Measurements from ENCODE around the gene ARHGEF7. TPM values are rescaled to one million over a fixed set of nuclear protein-coding genes. Genes with fewer than 3 reads are reported as not detected.

The ARHGEF7 gene
- total and polyA plus RNA-seq, 2 experiments from 2014 or later: 23.6 to 58.9 TPM

GRCh38 chr13:111269508-111269907, 154.4 kb downstream of the ARHGEF7 start:
- H4K20me1 ChIP-seq (replicated peaks; ENCODE audit: insufficient read depth): peaks cover 4% of the 10 kb centered on the region
- H3K4me2 ChIP-seq: no peak overlapping the region
- Mint-ChIP-seq H3K36me3 (ENCODE audit: low read depth) (peaks cover 21% of the 10 kb centered on the region), H3K4me1 (peaks cover 17% of the 10 kb centered on the region), H3K9me3 (no peaks in the 10 kb centered on the region; the same call in 2 of the 3 replicates), H3K4me3 (no peak overlapping the region), H3K27me3 (ENCODE audit: insufficient read depth, low read depth, poor library complexity) (peaks cover 1% of the 10 kb centered on the region), H3K27ac (no peak overlapping the region)
- TF ChIP-seq EZH2phosphoT487 (IDR thresholded peaks at IDR 0.05; ENCODE audit: unreplicated experiment) (no peak), NANOG (IDR thresholded peaks at IDR 0.05; ENCODE audit: borderline replicate concordance) (no peak), CTCF (conservative IDR thresholded peaks at IDR 0.05; ENCODE audit: low read depth in 2 of 2) (peak in 1 of 2 experiments; percentile 57; a peak in 3 of 4 replicates), STAT1 (IDR thresholded peaks at IDR 0.05; ENCODE audit: unreplicated experiment) (no peak), ZNF462 (CRISPR knock-in tag; IDR thresholded peaks at IDR 0.05) (no peak), ZNF331 (CRISPR knock-in tag; IDR thresholded peaks at IDR 0.05; ENCODE audit: low read depth) (no peak)
- H3K9me2 ChIP-seq (ENCODE audit: insufficient read depth): no peaks in the 10 kb centered on the region
- H3K27ac ChIP-seq (ENCODE audit: low read depth): no peak overlapping the region
- no peaks in the 10 kb centered on the region for H3K4me1 ChIP-seq (ENCODE audit: insufficient read depth)
- H3K4me3 ChIP-seq: no peak overlapping the region
- no peaks in the 10 kb centered on the region for H3F3A ChIP-seq (replicated peaks; ENCODE audit: low read depth)
- no peak overlapping the region for H2AFZ ChIP-seq
- DNase-seq (ENCODE audit: low spot score): peak; percentile 28
- no peaks in the 10 kb centered on the region for H3K36me3 ChIP-seq (ENCODE audit: insufficient read depth)
- H3K79me2 ChIP-seq (replicated peaks; ENCODE audit: insufficient read depth): peaks cover 11% of the 10 kb centered on the region
- H3K27me3 ChIP-seq (ENCODE audit: insufficient read depth): no peaks in the 10 kb centered on the region
- ATAC-seq: peak; percentile 56

All from GM23338 (cell line).